IPS-NIHi7 (cell line): Measurements from ENCODE around the gene ATP13A2.

ENCODE experiments used
- DNase-seq: peaks from one replicate; pipeline ENCODE4 v3.0.0; 2012; ENCODE audit warnings: mixed read lengths; ENCODE audit errors: extremely low spot score

ATP13A2 gene

GRCh38 chr1:17001760-17002523, 9.8 kb downstream of the ATP13A2 start:
- DNase-seq: no peak

GRCh38 chr1:16999863-17000262, 11.9 kb downstream of the ATP13A2 start:
- DNase-seq: no peak

- no peak for DNase-seq
Observed at GRCh38 chr1:16998589-16998988, 13.1 kb downstream of the ATP13A2 start.

- DNase-seq: no peak
Observed at GRCh38 chr1:16996845-16997244, 14.9 kb downstream of the ATP13A2 start.

GRCh38 chr1:16993521-16994038, 18.1 kb downstream of the ATP13A2 start:
- no peak for DNase-seq

GRCh38 chr1:16992675-16993074, 19.1 kb downstream of the ATP13A2 start:
- no peak for DNase-seq

- DNase-seq: no peak
Observed at GRCh38 chr1:16992102-16992501, 19.6 kb downstream of the ATP13A2 start.

- DNase-seq: no peak
Observed at GRCh38 chr1:16991571-16991970, 20.2 kb downstream of the ATP13A2 start.

GRCh38 chr1:16989676-16990391, 21.9 kb downstream of the ATP13A2 start:
- no peak for DNase-seq

- no peak for DNase-seq
Observed at GRCh38 chr1:16988210-16988609, 23.5 kb downstream of the ATP13A2 start.

GRCh38 chr1:16986962-16987361, 24.8 kb downstream of the ATP13A2 start:
- peak; percentile 93 for DNase-seq

- no peak for DNase-seq
Observed at GRCh38 chr1:16986560-16986959, 25.2 kb downstream of the ATP13A2 start.

GRCh38 chr1:16986113-16986512, 25.6 kb downstream of the ATP13A2 start:
- no peak for DNase-seq

- no peak for DNase-seq
Observed at GRCh38 chr1:16984717-16985116, 27.0 kb downstream of the ATP13A2 start.

- no peak for DNase-seq
Observed at GRCh38 chr1:16983649-16984048, 28.1 kb downstream of the ATP13A2 start.

- DNase-seq: no peak
Observed at GRCh38 chr1:16982902-16983301, 28.8 kb downstream of the ATP13A2 start.

GRCh38 chr1:16981269-16981849, 30.4 kb downstream of the ATP13A2 start:
- no peak for DNase-seq

- peak; percentile 82 for DNase-seq
Observed at GRCh38 chr1:16980473-16981268, 31.1 kb downstream of the ATP13A2 start, which contains the start of gene MFAP2. MFAP2 (minus strand) TSS chr1:16980620; CDS start chr1:16978273, 2,347 bp downstream.

- peak; percentile 63 for DNase-seq
Observed at GRCh38 chr1:16979475-16980327, 32.0 kb downstream of the ATP13A2 start.

- no peak for DNase-seq
Observed at GRCh38 chr1:16978567-16979474, 32.9 kb downstream of the ATP13A2 start.
